Islet of Langerhans (tissue), 1 donor: ENCODE data around the gene TRIO.

Source experiments
- FAIRE-seq: peaks from one replicate; lab custom pipeline; 2011; peaks lifted over from hg19 to GRCh38; lab: Jason Lieb, UNC

Gene TRIO

GRCh38 chr5:14148483-14148882, 5.3 kb downstream of the TRIO start:
- FAIRE-seq = no peak

DNA sequence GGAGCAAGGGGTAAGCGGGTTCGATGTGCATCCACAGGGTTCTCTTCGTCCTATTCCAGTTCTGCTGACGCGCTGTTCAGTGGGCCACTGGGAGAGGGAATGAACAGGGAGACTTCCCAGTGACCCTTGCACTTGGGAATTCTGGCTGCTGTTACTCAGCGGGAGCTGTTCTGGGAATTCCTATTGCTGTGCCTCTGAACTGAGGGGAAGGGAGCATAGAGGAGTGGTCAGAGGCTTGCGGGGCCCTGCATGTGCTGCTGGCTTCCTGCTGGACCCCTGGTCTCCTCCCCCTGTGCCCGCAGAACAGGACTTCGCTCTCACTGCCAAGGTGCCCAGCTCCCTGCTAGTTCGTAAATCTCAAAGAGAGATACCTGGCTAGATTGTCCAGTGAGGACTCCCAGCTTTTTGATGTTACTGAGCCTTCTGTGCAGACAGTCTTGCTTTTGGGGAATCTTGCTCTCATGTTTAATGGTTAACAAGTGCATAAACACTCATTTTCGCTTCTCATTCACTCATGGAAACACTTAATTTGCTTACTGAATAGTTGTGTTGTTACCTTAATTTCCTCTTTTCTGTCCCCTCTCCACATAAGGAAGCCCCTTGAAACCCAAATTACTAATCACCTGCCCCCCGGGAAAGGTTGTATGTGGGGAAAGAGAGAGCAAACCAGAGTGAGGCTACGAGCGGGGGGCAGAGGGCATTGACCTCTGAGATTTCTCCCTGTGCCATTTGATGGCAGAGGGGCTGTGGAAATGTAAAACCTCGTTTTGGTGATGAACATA, 5.9 kb downstream of the TRIO start:
- FAIRE-seq = no peak

- no peak for FAIRE-seq
Observed at GRCh38 chr5:14149672-14150274, 6.6 kb downstream of the TRIO start.

GRCh38 chr5:14151416-14151815, 8.3 kb downstream of the TRIO start:
- FAIRE-seq = no peak

GRCh38 chr5:14153071-14153864, 10.1 kb downstream of the TRIO start:
- FAIRE-seq = no peak

DNA sequence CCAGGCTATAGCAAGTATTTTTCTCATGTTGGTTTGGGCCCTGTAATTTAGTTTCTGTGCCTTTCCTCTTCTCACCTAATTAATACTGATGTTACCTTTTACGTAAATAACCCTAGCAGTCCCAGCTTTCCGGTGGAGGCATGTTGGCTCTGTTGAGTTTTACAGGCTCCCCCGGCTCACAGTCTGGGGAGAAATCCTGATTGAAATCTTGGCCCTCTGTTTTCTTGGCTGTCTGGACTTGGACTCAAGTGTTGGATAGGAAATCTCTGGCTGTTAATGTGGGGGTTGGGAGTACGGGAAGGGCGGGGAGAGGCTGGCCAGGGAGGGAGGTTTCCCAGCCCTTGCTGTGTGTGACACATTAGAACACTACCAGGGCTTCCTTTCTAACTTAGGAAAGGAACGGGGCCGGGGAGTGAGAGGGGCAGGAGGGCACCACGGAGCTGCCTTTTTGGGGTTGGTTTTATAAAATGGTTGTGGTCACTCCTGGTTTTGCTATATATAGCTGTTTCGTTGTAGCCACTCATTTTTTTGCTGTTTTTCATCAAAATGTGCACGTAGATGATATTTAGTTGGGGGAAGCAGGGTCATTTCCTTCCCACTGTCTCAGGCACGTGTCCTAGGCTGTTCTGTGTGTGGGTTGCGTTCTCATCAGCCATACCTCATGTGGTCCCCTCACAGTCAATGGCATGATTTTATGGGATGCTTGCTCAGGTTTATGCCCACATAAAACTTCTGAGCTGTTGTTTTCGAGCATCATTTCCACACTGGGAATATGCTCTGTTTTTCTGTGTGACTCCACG, 11.0 kb downstream of the TRIO start:
- FAIRE-seq = no peak

DNA sequence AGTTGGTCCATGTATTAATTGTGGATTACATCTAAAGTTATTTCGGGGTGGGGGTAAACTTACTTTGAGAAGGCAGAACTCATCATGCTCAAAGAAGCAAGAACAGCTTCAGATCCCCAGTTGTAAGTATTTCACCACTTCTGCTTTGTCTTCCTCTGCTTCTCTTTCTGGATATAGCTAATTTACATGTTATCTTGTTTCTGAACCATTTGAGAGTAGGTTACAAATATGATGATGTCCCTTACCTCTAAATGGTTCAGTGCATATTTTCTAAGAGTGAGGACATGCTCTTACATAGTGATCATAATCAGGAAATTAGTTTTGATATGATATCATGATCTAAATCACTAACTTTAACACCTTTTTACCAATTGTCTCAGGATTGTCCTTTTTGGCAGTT, 11.9 kb downstream of the TRIO start:
- FAIRE-seq = no peak

- no peak for FAIRE-seq
Observed at GRCh38 chr5:14155739-14156138, 12.6 kb downstream of the TRIO start.

DNA sequence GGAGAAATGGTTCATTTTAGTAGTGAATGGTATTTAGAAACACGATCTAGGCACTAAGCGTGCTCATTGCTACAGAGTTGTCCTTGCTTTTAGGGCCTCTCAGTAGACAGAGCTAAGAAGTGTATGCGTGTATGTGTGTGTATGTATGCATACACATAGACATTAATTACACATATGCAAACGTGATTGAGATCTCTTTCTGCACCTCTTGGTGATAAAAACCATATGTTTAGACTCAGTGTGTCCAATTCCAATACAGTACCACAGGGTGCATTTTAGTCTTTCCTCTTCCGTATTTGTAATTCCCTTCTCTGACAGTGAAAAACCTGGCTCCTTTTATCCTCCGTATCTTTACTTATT, 13.1 kb downstream of the TRIO start:
- FAIRE-seq = no peak

- no peak for FAIRE-seq
Observed at GRCh38 chr5:14156650-14157492, 13.7 kb downstream of the TRIO start.

GRCh38 chr5:14157493-14157782, 14.3 kb downstream of the TRIO start:
- no peak for FAIRE-seq

DNA sequence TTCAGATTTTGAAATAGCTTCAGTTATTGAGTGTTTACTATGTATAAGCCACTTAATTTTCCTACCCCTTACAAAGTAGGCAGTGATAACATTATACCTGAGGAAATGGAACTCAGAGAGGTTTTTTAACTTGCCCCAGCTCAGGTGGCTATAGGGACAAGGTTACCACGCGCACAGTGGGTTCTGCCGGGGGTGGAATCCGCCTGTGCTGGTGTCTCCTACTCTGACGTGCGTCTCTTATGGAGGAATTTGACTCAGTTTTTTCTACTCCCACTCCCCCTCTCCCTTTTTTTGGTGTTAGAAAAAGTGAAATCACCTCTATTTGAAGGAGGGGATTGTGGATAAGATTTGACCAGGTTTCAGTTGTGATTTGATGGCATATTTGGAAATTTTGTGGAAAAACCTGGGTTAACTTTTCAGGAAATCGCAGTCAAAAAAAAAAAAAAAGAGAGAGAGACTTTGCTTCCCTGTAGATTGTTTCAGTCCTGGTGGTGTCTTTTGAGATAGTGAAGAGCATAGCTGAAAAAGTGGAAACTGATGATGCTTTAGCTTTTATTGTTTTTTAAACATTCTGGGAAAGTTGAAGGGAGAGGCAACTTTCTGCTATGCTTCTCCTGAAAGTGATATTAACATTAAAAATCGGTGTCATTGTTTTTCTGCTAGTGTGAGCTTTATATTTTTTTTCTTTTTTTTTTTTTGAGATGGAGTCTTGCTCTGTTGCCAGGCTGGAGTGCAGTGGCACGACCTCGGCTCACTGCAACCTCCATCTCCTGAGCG, 15.9 kb downstream of the TRIO start:
- no peak for FAIRE-seq

DNA sequence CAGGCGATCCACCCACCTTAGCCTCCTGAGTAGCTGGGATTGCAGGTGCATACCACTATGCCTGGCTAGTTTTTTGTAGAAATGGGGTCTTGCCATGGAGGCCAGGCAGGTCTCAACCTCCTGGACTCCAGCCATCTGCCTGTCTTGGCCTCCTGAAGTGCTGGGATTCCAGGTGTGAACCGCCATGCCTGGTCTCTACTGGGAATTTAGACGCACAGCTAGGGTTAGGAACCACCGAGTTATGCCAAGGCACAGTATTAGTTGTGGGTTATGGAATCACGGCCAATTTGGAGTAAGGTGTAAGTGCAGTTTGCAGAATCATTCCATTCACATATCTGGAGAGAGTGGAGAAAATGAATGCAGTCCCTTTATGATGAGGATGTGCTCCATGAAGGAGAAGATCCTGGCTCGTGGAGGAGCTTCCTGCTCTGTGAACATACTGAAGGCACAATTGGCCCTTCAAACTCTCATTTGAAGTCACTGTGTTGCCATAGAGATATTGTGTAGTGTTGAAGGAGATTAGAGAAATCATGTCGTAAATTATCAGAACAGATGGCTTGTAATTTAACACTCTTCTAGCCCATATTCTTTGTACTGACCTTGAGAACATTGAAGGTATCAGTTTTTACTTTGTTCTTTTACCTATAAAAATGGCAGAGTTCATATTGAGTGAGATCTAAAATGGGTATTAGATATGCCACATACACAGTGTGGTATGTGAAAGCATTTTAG, 18.8 kb downstream of the TRIO start:
- no peak for FAIRE-seq

- no peak for FAIRE-seq
Observed at GRCh38 chr5:14164164-14165163, 21.3 kb downstream of the TRIO start.

GRCh38 chr5:14165375-14166106, 22.4 kb downstream of the TRIO start:
- FAIRE-seq = no peak

GRCh38 chr5:14166437-14166836, 23.3 kb downstream of the TRIO start:
- no peak for FAIRE-seq

DNA sequence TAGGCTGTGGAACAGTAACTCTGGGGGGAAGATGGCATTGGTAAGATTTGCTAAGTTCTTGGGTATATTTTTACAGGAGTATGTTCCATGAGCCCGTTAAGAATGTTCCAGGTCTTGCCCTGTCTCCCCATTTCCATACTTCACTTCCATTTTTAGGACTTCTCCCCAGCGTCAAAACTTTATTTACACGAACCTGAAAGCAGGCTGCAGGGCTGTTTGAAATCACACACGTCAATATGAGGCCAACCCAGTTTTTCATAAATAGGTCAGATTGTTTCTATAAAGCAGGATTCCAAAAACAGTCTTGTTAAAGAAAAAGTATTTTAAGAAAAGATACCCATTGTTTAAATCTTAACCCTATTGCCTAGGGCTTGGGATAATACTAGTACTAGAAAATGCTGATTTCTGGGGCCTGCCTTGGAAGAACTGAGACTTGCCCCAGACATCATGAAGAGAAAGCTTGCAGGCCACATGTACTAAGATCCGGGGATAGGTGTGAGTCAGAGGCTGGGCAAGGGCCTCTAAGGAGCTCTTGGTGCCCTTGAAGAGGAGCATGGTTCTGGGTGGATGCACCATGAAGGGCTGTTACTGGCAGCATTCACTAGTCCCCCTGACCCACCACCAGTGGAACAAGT, 24.2 kb downstream of the TRIO start:
- FAIRE-seq = no peak
